Lung (tissue), 12 donors: ENCODE data around the gene BABAM2. TPM values are rescaled to one million over a fixed set of nuclear protein-coding genes. Genes with fewer than 3 reads are reported as not detected.

Experiments
- ATAC-seq: fragments of 200-7000 bp; cut with Tn5 transposase; one replicate; pipeline ENCODE4 v1.9.1; 2020; ENCODE audit warnings: moderate number of reproducible peaks; ENCODE audit not compliant: insufficient read depth, low FRiP score
- DNase-seq, 3 donors: peaks; one replicate each; pipeline ENCODE4 v3.0.0-alpha.2; 2013 to 2017
- H3K27ac ChIP-seq, 2 donors: one replicate each; pipeline ENCODE4 v1.5.1; 2013; ENCODE audit warnings: mild to moderate bottlenecking in 2 of 2, moderate library complexity in 2 of 2, control low read depth in 1 of 2, inconsistent platforms in 1 of 2, low read depth in 1 of 2, low read length in 1 of 2
- H3K27me3 ChIP-seq, 3 donors: one replicate each; pipeline ENCODE4 v1.5.1; 2013; ENCODE audit warnings: low read length in 2 of 3; ENCODE audit not compliant: control insufficient read depth in 3 of 3, insufficient read depth in 3 of 3
- H3K36me3 ChIP-seq, 4 donors: one replicate each; pipeline ENCODE4 v1.5.1; 2013; ENCODE audit warnings: low read length in 4 of 4, mild to moderate bottlenecking in 1 of 4, moderate library complexity in 1 of 4; ENCODE audit not compliant: control insufficient read depth in 4 of 4, insufficient read depth in 4 of 4
- H3K4me1 ChIP-seq, 5 donors: one replicate each; pipeline ENCODE4 v1.5.1; 2013; ENCODE audit warnings: low read length in 5 of 5, mild to moderate bottlenecking in 2 of 5, moderate library complexity in 1 of 5; ENCODE audit not compliant: control insufficient read depth in 5 of 5, insufficient read depth in 5 of 5
- H3K4me3 ChIP-seq: one replicate; pipeline ENCODE4 v1.5.1; 2013; ENCODE audit warnings: mild to moderate bottlenecking, control low read depth, moderate library complexity
- H3K9ac ChIP-seq, 2 donors: one replicate each; pipeline ENCODE4 v1.5.1; 2013; ENCODE audit warnings: low read length in 2 of 2, control low read depth in 1 of 2; ENCODE audit not compliant: insufficient read depth in 1 of 2
- H3K9me3 ChIP-seq, 4 donors: one replicate each; pipeline ENCODE4 v1.5.1; 2013; ENCODE audit warnings: low read length in 3 of 4, mild to moderate bottlenecking in 1 of 4, moderate library complexity in 1 of 4; ENCODE audit not compliant: control insufficient read depth in 4 of 4, insufficient read depth in 3 of 4
- WGBS, 2 donors: extraction: QIAGEN DNeasy Blood & Tissue Kit; methylation state at CpG; one replicate each; pipeline ENCODE4 v1.1.7; 2013; 5-methylcytosine and 5-hydroxymethylcytosine counted together
- polyA plus RNA-seq, 2 donors: library from polyadenylated mRNA; stranded (reverse); fragments of 200-250 nt; gene quantifications; one replicate each; pipeline ENCODE4 v1.2.1, GENCODE V29; 2013
- total RNA-seq, 2 donors: library from RNA; depleted of rRNA in 1 of 2; stranded (reverse); fragments of >200 nt in 1 of 2; gene quantifications; one replicate each; pipeline ENCODE4 v1.2.1, GENCODE V29; 2014 to 2021
- TF ChIP-seq, protein P1 (sequence below): IDR thresholded peaks from 2 replicates; pipeline ENCODE4 v1.5.1; 2012; ENCODE audit warnings: mild to moderate bottlenecking; ENCODE audit errors: control extremely low read depth, extremely low read depth
- donor health status: control.
- donor health status: control.
- donor health status: Bipolar disorder and iron deficiency.
- donor health status: healthy.
- donor health status: DM: yes; HTN: yes; CAD: no.

BABAM2 gene
- total and polyA plus RNA-seq, 4 donors: 19.0 to 43.3 (median 33.7) TPM

DNA sequence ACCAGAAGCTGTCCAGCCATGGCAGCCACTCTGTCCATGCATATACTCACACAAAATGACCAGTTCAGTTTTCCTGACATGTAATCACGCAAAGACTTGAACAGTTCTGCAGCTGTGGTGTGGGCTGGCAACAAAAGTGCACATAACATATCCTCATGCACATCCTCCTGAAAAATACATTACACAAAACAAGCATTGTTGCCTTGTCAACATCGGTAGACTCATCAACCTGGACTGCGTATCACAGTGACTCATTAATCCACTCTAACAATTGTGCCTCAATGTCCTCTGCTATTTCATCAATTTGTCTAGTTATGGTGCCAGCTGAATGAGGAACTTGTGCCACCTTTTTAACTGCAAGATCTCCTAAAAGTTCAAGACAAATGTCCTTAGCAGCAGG, 19.8 kb upstream of the BABAM2 start:
- no peak overlapping the region for H3K9ac ChIP-seq
- H3K36me3 ChIP-seq: peaks cover 0 to 2% (median 0%) of the 10 kb centered on the region in 4 donors
- ATAC-seq (no peak), DNase-seq (no peak)
- no peaks in the 10 kb centered on the region for H3K27me3 ChIP-seq
- H3K27ac ChIP-seq: no peak overlapping the region
- 96 to 99% methylated on average over 3 of the region's 3 CpGs for WGBS, 2 donors
- no peaks in the 10 kb centered on the region for H3K4me1 ChIP-seq
- H3K9me3 ChIP-seq: no peaks in the 10 kb centered on the region
- TF ChIP-seq, protein P1, sequence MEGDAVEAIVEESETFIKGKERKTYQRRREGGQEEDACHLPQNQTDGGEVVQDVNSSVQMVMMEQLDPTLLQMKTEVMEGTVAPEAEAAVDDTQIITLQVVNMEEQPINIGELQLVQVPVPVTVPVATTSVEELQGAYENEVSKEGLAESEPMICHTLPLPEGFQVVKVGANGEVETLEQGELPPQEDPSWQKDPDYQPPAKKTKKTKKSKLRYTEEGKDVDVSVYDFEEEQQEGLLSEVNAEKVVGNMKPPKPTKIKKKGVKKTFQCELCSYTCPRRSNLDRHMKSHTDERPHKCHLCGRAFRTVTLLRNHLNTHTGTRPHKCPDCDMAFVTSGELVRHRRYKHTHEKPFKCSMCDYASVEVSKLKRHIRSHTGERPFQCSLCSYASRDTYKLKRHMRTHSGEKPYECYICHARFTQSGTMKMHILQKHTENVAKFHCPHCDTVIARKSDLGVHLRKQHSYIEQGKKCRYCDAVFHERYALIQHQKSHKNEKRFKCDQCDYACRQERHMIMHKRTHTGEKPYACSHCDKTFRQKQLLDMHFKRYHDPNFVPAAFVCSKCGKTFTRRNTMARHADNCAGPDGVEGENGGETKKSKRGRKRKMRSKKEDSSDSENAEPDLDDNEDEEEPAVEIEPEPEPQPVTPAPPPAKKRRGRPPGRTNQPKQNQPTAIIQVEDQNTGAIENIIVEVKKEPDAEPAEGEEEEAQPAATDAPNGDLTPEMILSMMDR: no peak
- no peak overlapping the region for H3K4me3 ChIP-seq

GRCh38 chr2:27871802-27872201, 18.7 kb upstream of the BABAM2 start:
- Histone ChIP-seq H3K9ac (no peak overlapping the region), H3K4me3 (no peak overlapping the region), H3K27me3 (no peaks in the 10 kb centered on the region), H3K27ac (no peak overlapping the region), H3K36me3 (peaks cover 0 to 2% (median 0%) of the 10 kb centered on the region in 4 donors), H3K4me1 (no peaks in the 10 kb centered on the region), H3K9me3 (peaks cover 0 to 3% (median 0%) of the 10 kb centered on the region in 4 donors)
- DNase-seq: no peak
- TF ChIP-seq, protein P1: no peak
- 95 to 99% methylated on average over 3 of the region's 3 CpGs for WGBS, 2 donors
- ATAC-seq: no peak

DNA sequence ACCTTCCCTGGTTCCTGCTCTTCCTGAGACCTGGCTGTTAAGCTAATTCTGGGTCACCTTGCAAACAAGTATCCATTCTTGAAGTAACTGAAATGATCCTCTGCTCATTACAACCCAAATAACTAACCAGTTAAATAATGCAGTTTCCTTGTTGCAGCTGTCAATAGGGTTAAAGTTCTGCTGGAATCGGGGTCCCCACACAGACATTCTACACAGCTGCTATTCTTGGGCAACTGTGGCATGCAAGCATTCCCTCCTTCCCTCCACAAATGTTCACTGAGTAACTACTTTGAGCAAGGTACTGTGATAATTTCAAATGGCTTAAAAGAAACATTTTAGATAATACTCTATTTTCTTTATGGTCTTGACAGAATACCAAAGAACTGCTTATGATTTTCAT, 17.4 kb upstream of the BABAM2 start:
- TF ChIP-seq, protein P1: no peak
- WGBS, 2 donors: 73% methylated on average over 1 of the region's 1 CpG

More for the DNA sequence above, 17.4 kb upstream of the BABAM2 start:
- Histone ChIP-seq H3K9me3 (peaks cover 0 to 3% (median 0%) of the 10 kb centered on the region in 4 donors), H3K36me3 (peaks cover 0 to 2% (median 0%) of the 10 kb centered on the region in 4 donors), H3K27ac (no peak overlapping the region), H3K27me3 (no peaks in the 10 kb centered on the region), H3K4me3 (no peak overlapping the region), H3K4me1 (no peaks in the 10 kb centered on the region), H3K9ac (no peak overlapping the region)
- no peak for ATAC-seq
- DNase-seq: no peak
